Measurements from ENCODE around the gene GSAP.

GSAP gene

DNA sequence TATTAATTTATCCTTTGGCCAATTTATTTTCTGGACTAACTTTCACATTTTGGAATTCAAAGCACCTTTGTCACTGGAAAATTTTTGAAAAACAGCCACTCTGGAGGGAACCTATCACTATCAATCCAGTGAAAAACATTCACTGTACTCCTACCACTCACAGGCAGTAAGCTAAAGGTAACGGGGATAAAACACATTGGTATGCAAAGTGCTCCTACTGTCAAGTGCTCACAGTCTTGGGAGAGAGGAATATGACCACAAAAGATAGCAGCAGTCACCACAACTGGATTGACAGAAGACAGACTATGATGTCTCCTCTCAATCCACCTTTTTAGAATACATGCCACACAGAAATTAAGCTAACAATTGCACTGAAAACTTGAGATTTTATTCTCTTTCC, 13.3 kb downstream of the GSAP start:
- TF ChIP-seq, protein P1, sequence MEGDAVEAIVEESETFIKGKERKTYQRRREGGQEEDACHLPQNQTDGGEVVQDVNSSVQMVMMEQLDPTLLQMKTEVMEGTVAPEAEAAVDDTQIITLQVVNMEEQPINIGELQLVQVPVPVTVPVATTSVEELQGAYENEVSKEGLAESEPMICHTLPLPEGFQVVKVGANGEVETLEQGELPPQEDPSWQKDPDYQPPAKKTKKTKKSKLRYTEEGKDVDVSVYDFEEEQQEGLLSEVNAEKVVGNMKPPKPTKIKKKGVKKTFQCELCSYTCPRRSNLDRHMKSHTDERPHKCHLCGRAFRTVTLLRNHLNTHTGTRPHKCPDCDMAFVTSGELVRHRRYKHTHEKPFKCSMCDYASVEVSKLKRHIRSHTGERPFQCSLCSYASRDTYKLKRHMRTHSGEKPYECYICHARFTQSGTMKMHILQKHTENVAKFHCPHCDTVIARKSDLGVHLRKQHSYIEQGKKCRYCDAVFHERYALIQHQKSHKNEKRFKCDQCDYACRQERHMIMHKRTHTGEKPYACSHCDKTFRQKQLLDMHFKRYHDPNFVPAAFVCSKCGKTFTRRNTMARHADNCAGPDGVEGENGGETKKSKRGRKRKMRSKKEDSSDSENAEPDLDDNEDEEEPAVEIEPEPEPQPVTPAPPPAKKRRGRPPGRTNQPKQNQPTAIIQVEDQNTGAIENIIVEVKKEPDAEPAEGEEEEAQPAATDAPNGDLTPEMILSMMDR (IDR thresholded peaks at IDR 0.05; ENCODE audit: insufficient read depth, low read depth, low read length, missing control alignments) = no peak
- DNase-seq (ENCODE audit: low read depth) = no peak
- no peak overlapping the region for H3K4me3 ChIP-seq (ENCODE audit: low read length)

DNA sequence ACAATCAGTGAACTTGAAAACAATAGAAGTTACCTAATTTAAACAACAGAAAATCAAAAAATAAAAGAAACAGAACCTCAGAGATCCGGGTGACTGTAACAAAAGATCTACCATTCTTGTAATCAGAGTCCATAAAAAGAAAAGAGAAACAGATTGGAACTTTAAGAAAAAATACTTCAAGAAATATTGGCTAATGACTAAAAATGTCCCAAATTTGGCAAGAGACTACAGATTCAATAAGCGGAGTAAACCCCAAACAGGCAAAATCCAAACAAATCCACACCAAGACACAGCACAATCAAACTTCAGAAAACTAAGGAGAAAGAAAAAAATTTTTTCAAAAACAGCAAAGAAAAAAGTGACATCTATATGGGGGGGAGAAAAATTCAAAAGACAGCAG, 15.1 kb downstream of the GSAP start:
- no peak overlapping the region for H3K4me3 ChIP-seq (ENCODE audit: low read length)

DNA sequence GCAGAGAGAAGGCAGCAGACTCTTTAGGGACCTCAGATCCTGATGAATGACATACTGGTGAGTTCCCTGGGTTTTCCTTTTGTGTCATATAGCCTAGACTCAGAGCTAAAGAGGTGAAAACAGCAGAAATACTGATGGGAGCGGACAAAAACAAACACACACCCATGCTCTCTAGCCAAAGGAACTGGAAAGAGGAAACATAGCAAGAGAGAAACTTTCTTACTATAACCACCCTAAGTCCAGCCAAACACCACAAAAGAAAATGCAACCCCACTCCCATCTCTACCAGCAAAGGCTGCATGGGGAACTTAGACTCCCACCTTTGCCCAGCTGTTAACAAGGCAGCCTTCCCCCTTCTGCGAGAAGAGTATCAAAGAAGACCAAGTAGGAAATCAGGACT, 16.3 kb downstream of the GSAP start:
- TF ChIP-seq, protein P1 (IDR thresholded peaks at IDR 0.05; ENCODE audit: insufficient read depth, low read depth, low read length, missing control alignments) = no peak
- no peak for DNase-seq (ENCODE audit: low read depth)
- H3K4me3 ChIP-seq (ENCODE audit: low read length) = no peak overlapping the region

More for the DNA sequence above, 15.1 kb downstream of the GSAP start:
- DNase-seq (ENCODE audit: low read depth) = no peak
- TF ChIP-seq, protein P1 (IDR thresholded peaks at IDR 0.05; ENCODE audit: insufficient read depth, low read depth, low read length, missing control alignments) = no peak

DNA sequence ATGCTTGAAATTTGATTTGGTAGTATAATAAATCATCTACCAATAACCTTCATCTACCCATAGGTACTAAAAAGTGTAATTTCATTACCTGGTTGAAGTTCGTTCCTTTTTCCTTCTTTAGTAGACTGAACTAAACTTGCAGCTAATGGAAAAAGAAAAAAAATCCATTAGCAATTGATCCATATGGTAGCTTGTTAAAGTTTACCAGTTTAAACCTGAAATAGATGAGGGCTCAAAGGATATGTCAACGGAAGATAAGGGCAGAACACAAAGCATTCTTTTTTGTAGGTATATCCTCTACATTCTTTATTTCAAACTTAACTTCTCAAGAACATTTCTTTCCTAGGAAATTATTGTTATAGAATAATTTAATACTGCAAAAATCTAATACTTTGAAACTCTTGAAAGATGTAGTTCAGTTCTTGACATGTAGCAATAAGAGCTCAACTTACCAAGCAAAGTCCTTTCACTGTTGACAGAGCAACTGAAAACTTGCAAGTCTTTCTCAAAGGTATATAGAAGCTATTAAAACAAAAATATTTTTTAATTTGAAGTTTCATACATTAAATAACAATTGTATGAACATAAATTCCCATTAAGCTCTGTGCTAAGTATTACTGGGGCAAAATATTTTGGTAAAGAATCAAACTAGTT, 19.1 kb downstream of the GSAP start:
- TF ChIP-seq, protein P1 (IDR thresholded peaks at IDR 0.05; ENCODE audit: insufficient read depth, low read depth, low read length, missing control alignments) = no peak
- no peak overlapping the region for H3K4me3 ChIP-seq (ENCODE audit: low read length)
- DNase-seq (ENCODE audit: low read depth) = no peak

DNA sequence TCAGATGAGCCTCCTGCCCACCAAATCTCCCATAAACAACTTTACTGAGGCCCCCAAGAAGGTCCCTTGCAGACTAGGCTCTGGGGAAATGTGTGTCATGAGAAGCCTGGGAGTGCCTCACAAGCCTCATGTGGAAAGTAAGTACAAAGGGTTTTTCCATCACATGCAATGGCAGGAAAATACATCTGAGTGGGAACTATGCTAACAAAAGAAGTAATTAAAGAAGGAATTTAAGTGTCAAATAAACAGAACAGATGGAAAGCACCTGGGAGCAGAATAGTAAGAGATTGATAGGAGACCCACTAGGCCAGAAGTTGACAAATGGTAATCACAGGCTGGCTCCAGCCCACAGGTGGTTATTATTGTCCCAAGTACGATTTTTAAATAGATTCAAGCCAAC, 20.5 kb downstream of the GSAP start:
- TF ChIP-seq, protein P1 (IDR thresholded peaks at IDR 0.05; ENCODE audit: insufficient read depth, low read depth, low read length, missing control alignments) = no peak
- H3K4me3 ChIP-seq (ENCODE audit: low read length) = no peak overlapping the region
- DNase-seq (ENCODE audit: low read depth) = no peak

DNA sequence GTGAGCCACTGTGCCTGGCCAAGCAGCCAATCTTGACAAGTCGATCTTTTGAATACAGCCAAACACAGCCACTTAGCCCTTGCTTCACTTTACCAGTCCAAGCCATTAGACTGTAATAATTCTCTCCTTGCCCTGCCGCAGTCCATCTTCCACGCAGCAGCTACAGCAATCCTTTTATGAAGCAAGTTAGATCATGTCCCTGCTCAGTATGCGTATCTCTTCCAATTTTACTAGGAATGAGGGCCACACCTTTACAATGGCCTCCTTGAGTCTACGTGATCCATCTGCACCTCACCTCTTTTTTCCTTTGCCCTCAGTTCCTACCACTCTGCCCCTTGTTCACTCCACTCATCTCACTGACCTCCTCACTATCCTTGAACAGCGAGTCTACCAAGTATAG, 22.2 kb downstream of the GSAP start:
- peak; percentile 74 for DNase-seq (ENCODE audit: low read depth)
- TF ChIP-seq, protein P1 (IDR thresholded peaks at IDR 0.05; ENCODE audit: insufficient read depth, low read depth, low read length, missing control alignments) = no peak
- no peak overlapping the region for H3K4me3 ChIP-seq (ENCODE audit: low read length)

DNA sequence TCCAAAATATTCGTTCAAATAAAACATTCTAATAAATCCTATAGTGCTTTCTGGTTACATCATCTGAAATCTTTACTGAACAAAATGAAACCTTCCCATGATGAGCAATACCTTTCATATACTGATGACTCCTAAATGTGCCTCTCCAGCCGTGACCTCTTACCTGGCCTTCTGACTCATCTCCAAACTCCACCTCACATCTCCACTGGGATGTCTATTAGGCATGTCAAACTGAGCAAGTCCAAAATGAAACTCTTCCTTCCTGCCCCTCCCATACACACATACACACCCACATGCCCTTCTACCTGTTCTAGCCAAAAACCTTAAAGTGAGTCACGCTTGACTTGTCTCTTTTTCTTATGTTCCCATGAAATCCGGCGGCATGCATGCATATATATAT, 22.9 kb downstream of the GSAP start:
- no peak overlapping the region for H3K4me3 ChIP-seq (ENCODE audit: low read length)
- DNase-seq (ENCODE audit: low read depth) = peak; percentile 100
- TF ChIP-seq, protein P1 (IDR thresholded peaks at IDR 0.05; ENCODE audit: insufficient read depth, low read depth, low read length, missing control alignments) = no peak

Measured in epithelial cell of esophagus (primary cell).